Inflammatory macrophage (primary cell): ENCODE data around the gene NKX6-2.
"Not testable (repeated sequence)": the region's sequence is repeated elsewhere in the genome, so short reads cannot be mapped to it uniquely, and the experiment has no call there.

ENCODE experiments used
- DNase-seq, 2 donors: peaks; one replicate each; pipeline ENCODE4 v3.0.0-alpha.2; 2020 to 2022

Gene NKX6-2

GRCh38 chr10:132812520-132812919 lies 26.6 kb upstream of the NKX6-2 start:
- DNase-seq = no peak

- no peak for DNase-seq
Measured at GRCh38 chr10:132811891-132812481, 26.0 kb upstream of the NKX6-2 start.

- DNase-seq = no peak
Measured at GRCh38 chr10:132810807-132811700, 25.1 kb upstream of the NKX6-2 start.

GRCh38 chr10:132810141-132810806 lies 24.3 kb upstream of the NKX6-2 start:
- DNase-seq = no peak

- DNase-seq = no peak
Measured at GRCh38 chr10:132809232-132810140, 23.5 kb upstream of the NKX6-2 start.

- no peak for DNase-seq
Measured at GRCh38 chr10:132808383-132809231, 22.7 kb upstream of the NKX6-2 start.

- no peak for DNase-seq
Measured at GRCh38 chr10:132807621-132808049, 21.7 kb upstream of the NKX6-2 start.

- DNase-seq = no peak
Measured at GRCh38 chr10:132806561-132807003, 20.6 kb upstream of the NKX6-2 start.

GRCh38 chr10:132806110-132806509 lies 20.2 kb upstream of the NKX6-2 start:
- no peak for DNase-seq

- no peak for DNase-seq
Measured at GRCh38 chr10:132805599-132805998, 19.7 kb upstream of the NKX6-2 start.

GRCh38 chr10:132804785-132805426 lies 19.0 kb upstream of the NKX6-2 start:
- no peak for DNase-seq

- DNase-seq = no peak
Measured at GRCh38 chr10:132804287-132804686, 18.3 kb upstream of the NKX6-2 start.

- DNase-seq = no peak
Measured at GRCh38 chr10:132803416-132804210, 17.7 kb upstream of the NKX6-2 start.

GRCh38 chr10:132802694-132803320 lies 16.9 kb upstream of the NKX6-2 start:
- no peak for DNase-seq

GRCh38 chr10:132802048-132802447 lies 16.1 kb upstream of the NKX6-2 start:
- no peak for DNase-seq

GRCh38 chr10:132799865-132800264 lies 13.9 kb upstream of the NKX6-2 start:
- DNase-seq = no peak

GRCh38 chr10:132798876-132799275 lies 12.9 kb upstream of the NKX6-2 start:
- DNase-seq = no peak

- DNase-seq = no peak
Measured at GRCh38 chr10:132798403-132798802, 12.5 kb upstream of the NKX6-2 start.

- DNase-seq = not testable (repeated sequence)
Measured at GRCh38 chr10:132797986-132798385, 12.0 kb upstream of the NKX6-2 start.
